ENCODE results near the gene CDKN1B. TPM values are rescaled to one million over a fixed set of nuclear protein-coding genes. Genes with fewer than 3 reads are reported as not detected.

The CDKN1B gene
- total RNA-seq, 4 donors from 2014 or later: 43.6 to 76.4 (median 56.6) TPM

DNA sequence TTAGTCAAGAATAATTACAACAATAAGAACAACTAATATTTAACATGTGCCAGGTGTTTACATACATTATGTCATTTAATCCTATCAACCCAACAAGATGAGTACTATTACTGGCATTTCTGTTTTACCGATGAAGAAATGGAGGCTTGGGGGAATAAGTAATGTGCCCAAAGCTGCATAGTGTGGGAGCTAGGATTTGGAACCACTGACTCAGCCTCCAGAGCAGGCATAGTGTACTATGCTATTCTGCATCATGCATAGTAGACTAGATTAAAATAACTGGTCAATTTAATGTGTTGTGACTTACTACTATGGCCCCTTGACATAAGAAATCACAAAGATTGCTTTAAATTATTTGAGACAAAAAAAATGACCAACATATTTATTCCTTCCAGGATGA lies 30.7 kb upstream of the CDKN1B start:
- Histone ChIP-seq H3K4me1 (peaks cover 3 to 6% of the 10 kb centered on the region in 2 donors), H3K4me3 (no peak overlapping the region), H3K27me3 (no peaks in the 10 kb centered on the region), H3K36me3 (no peaks in the 10 kb centered on the region), H3K9me3 (no peaks in the 10 kb centered on the region), H3K27ac (no peak overlapping the region)
- intact Hi-C loops (cut with DNase I; ENCODE audit: low total_unique reads): no loop called here
- ATAC-seq (no peak), DNase-seq (no peak)
- TF ChIP-seq CTCF (IDR thresholded peaks at IDR 0.05 in 4 of 5, conservative IDR thresholded peaks at IDR 0.05 in 1 of 5) (no peak), POLR2A (IDR thresholded peaks at IDR 0.05) (no peak)
- in situ Hi-C loops (cut with MboI; ENCODE audit: low sequenced_read_pairs in 4 of 4): no loop called here

- intact Hi-C loops (cut with DNase I; ENCODE audit: low total_unique reads): no loop called here
- in situ Hi-C loops (cut with MboI; ENCODE audit: low sequenced_read_pairs in 4 of 4): no loop called here
- peak in 1 of 2 donors; percentile 53 for ATAC-seq
Measured at GRCh38 chr12:12686925-12687324, 30.2 kb upstream of the CDKN1B start.

GRCh38 chr12:12689647-12690300 lies 27.4 kb upstream of the CDKN1B start:
- Histone ChIP-seq H3K9me3 (no peaks in the 10 kb centered on the region), H3K4me1 (peaks cover under 1 to 3% of the 10 kb centered on the region in 2 donors), H3K27me3 (no peaks in the 10 kb centered on the region), H3K36me3 (no peaks in the 10 kb centered on the region), H3K4me3 (no peak overlapping the region), H3K27ac (no peak overlapping the region)
- in situ Hi-C loops (cut with MboI; ENCODE audit: low sequenced_read_pairs in 4 of 4): loop anchor here in 1 of 4 donors (10.0 kb wide), 1 partner anchor 85 kb away; no protein-coding TSS in a partner anchor
- intact Hi-C loops (cut with DNase I; ENCODE audit: low total_unique reads): loop anchor here (5.0 kb wide), 1 partner anchor 32 kb away; no protein-coding TSS in a partner anchor
- no peak for DNase-seq
- TF ChIP-seq CTCF (IDR thresholded peaks at IDR 0.05 in 4 of 5, conservative IDR thresholded peaks at IDR 0.05 in 1 of 5) (no peak), POLR2A (IDR thresholded peaks at IDR 0.05) (no peak)
- ATAC-seq: no peak

More at GRCh38 chr12:12686925-12687324, 30.2 kb upstream of the CDKN1B start:
- H3K4me1 ChIP-seq: peaks cover 3 to 6% of the 10 kb centered on the region in 2 donors
- no peaks in the 10 kb centered on the region for H3K36me3 ChIP-seq
- DNase-seq: no peak
- TF ChIP-seq CTCF (IDR thresholded peaks at IDR 0.05 in 4 of 5, conservative IDR thresholded peaks at IDR 0.05 in 1 of 5) (no peak), POLR2A (IDR thresholded peaks at IDR 0.05) (no peak)
- no peak overlapping the region for H3K27ac ChIP-seq
- no peaks in the 10 kb centered on the region for H3K27me3 ChIP-seq
- H3K9me3 ChIP-seq: no peaks in the 10 kb centered on the region
- H3K4me3 ChIP-seq: no peak overlapping the region

DNA sequence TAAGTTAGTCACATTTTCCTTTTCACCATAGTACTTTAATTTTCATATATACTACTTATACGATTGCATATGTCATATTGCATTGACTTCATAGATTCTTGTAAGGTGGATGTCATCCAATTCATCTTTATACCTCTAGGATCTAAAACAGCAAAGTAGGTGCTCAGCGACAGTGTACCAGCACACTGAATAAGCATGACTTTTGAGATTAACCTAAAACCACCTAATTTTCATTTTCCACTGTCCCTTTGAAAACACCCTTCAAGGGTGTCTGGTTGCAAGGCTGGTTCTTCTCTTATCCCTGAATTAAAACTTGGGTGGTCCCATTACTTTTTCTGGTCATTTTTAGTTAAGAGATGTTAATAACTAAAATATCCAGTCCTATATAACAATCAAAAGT lies 25.6 kb upstream of the CDKN1B start:
- H3K9me3 ChIP-seq: no peaks in the 10 kb centered on the region
- no peaks in the 10 kb centered on the region for H3K27me3 ChIP-seq
- intact Hi-C loops (cut with DNase I; ENCODE audit: low total_unique reads) (loop anchor here (5.0 kb wide), 1 partner anchor 34 kb away; no protein-coding TSS in a partner anchor), in situ Hi-C loops (cut with MboI; ENCODE audit: low sequenced_read_pairs in 4 of 4) (loop anchor here in 1 of 4 donors (10.0 kb wide), 1 partner anchor 87 kb away; no protein-coding TSS in a partner anchor)
- DNase-seq: no peak
- H3K27ac ChIP-seq: no peak overlapping the region
- H3K4me1 ChIP-seq: peaks cover 0 to 3% of the 10 kb centered on the region in 2 donors
- no peaks in the 10 kb centered on the region for H3K36me3 ChIP-seq
- no peak overlapping the region for H3K4me3 ChIP-seq
- no peak for ATAC-seq
- TF ChIP-seq CTCF (IDR thresholded peaks at IDR 0.05 in 4 of 5, conservative IDR thresholded peaks at IDR 0.05 in 1 of 5) (no peak), POLR2A (IDR thresholded peaks at IDR 0.05) (no peak)
